Amniotic stem cell (primary cell): ENCODE results near the gene GABPB1.
"Not testable (repeated sequence)": the region's sequence is repeated elsewhere in the genome, so short reads cannot be mapped to it uniquely, and the experiment has no call there.

Experiments used
- DNase-seq: peaks from one replicate; lab custom pipeline; 2025; lab: John Stamatoyannopoulos, UW

The GABPB1 gene

GRCh38 chr15:50354838-50355618, at the start of gene GABPB1:
TSS of gene GABPB1 (minus strand) at chr15:50355198. CDS start at chr15:50309798, 45,400 bp downstream.
- peak; percentile 78 for DNase-seq

GRCh38 chr15:50391561-50391960, 36.6 kb upstream of the GABPB1 start:
- DNase-seq, result not testable (repeated sequence)

- no peak for DNase-seq
Observed at GRCh38 chr15:50390554-50391264, 35.7 kb upstream of the GABPB1 start.

- not testable (repeated sequence) for DNase-seq
Observed at GRCh38 chr15:50382408-50382807, 27.4 kb upstream of the GABPB1 start.

- DNase-seq, result no peak
Observed at GRCh38 chr15:50381438-50381837, 26.4 kb upstream of the GABPB1 start.

GRCh38 chr15:50380089-50380488, 25.1 kb upstream of the GABPB1 start:
- no peak for DNase-seq

- not testable (repeated sequence) for DNase-seq
Observed at GRCh38 chr15:50379413-50379812, 24.4 kb upstream of the GABPB1 start.

- DNase-seq, result no peak
Observed at GRCh38 chr15:50378776-50379175, 23.8 kb upstream of the GABPB1 start.

GRCh38 chr15:50377867-50378751, 23.1 kb upstream of the GABPB1 start:
- DNase-seq, result no peak

GRCh38 chr15:50369564-50369963, 14.6 kb upstream of the GABPB1 start:
- DNase-seq, result not testable (repeated sequence)

- no peak for DNase-seq
Observed at GRCh38 chr15:50365971-50366370, 11.0 kb upstream of the GABPB1 start.

- no peak for DNase-seq
Observed at GRCh38 chr15:50365570-50365969, 10.6 kb upstream of the GABPB1 start.

GRCh38 chr15:50363612-50364011, 8.6 kb upstream of the GABPB1 start:
- no peak for DNase-seq

GRCh38 chr15:50361756-50362155, 6.8 kb upstream of the GABPB1 start:
- DNase-seq, result no peak

GRCh38 chr15:50358845-50359244, 3.8 kb upstream of the GABPB1 start:
- DNase-seq, result no peak

GRCh38 chr15:50355980-50356379, 982 bp upstream of the GABPB1 start:
- no peak for DNase-seq

- DNase-seq, result no peak
Observed at GRCh38 chr15:50355619-50355905, 564 bp upstream of the GABPB1 start.

GRCh38 chr15:50353975-50354837, 792 bp downstream of the GABPB1 start:
- DNase-seq, result peak; percentile 58

GRCh38 chr15:50353251-50353974, 1.6 kb downstream of the GABPB1 start:
- DNase-seq, result peak; percentile 39

- no peak for DNase-seq
Observed at GRCh38 chr15:50350621-50351020, 4.4 kb downstream of the GABPB1 start.

GRCh38 chr15:50345298-50345697, 9.7 kb downstream of the GABPB1 start:
- no peak for DNase-seq
